ENCODE measurements around the gene GPSM3.
A peak's percentile ranks its signal among the peaks of the same experiment; 100 is the strongest.

GRCh38 chr6:32190054-32190851, 2.2 kb downstream of the GPSM3 start, which contains the start of gene PBX2:
- TF ChIP-seq CTCF (IDR thresholded peaks at IDR 0.05; ENCODE audit: extremely low read depth in 1 of 2, insufficient read depth in 1 of 2, low read depth in 1 of 2, low read length in 2 of 2) (no peak), POLR2A (IDR thresholded peaks at IDR 0.05; ENCODE audit: low read depth, low read length) (peak; percentile 53), EZH2 (IDR thresholded peaks at IDR 0.05; ENCODE audit: borderline replicate concordance, low read depth, low read length, severe bottlenecking) (no peak), GATA2 (IDR thresholded peaks at IDR 0.05; ENCODE audit: insufficient read depth, insufficient read length, low read depth, low read length) (no peak)
- TF ChIP-seq, protein P1, sequence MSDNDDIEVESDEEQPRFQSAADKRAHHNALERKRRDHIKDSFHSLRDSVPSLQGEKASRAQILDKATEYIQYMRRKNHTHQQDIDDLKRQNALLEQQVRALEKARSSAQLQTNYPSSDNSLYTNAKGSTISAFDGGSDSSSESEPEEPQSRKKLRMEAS (IDR thresholded peaks at IDR 0.05; ENCODE audit: insufficient read depth, insufficient read length) = no peak
